ENCODE data around the gene IRF3.

IRF3 gene, protein sequence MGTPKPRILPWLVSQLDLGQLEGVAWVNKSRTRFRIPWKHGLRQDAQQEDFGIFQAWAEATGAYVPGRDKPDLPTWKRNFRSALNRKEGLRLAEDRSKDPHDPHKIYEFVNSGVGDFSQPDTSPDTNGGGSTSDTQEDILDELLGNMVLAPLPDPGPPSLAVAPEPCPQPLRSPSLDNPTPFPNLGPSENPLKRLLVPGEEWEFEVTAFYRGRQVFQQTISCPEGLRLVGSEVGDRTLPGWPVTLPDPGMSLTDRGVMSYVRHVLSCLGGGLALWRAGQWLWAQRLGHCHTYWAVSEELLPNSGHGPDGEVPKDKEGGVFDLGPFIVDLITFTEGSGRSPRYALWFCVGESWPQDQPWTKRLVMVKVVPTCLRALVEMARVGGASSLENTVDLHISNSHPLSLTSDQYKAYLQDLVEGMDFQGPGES

DNA sequence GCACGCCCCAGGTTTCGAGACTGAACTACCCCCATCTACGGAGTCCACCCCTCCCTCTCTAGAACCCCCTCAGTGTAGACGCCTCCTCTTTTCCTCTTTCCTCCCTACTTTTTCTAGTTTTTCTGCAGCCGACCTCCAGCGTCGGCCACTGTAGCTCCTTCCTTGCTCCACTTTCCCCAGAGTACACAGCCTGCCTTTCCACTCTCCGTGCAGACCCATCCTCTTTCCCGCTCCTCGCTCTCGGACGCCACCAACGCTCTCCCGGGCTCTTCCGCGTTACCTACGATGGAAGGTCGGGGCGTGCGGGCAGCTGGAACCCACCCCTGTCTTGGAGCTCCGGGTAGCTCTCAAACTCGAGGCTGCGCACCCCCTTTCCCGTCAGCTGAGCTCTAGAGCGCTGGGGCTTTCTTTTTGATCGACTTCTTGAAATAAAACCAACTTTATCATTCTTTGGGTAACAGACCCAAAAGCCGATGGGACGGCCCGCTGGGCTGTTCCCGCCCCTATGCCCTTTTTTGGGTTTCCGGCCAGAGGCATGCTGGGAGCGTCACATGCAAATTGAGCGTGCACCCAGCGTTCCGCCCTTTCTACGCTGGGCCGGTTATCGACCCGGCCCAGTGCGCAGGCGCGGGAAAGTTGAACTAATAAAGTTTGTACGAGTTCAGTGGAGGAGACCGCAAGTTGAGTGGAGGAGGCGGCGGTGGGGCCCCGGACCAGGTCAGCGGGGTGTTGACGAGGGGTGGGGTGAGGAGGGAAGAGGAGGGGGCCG is at the start of gene IRF3, which contains the start of gene BCL2L12:
TSS of gene IRF3 (minus strand) at position 507 of the 769 bp plus-strand sequence. CDS start 1,019 bp downstream, outside the sequence.
TSS of gene BCL2L12 (plus strand) at position 583 of the 769 bp plus-strand sequence. CDS start 760 bp downstream, outside the sequence.
- peak; percentile 98 for DNase-seq (ENCODE audit: low read depth)

- DNase-seq (ENCODE audit: low read depth), result no peak
These were observed 47.7 kb upstream of the IRF3 start for GRCh38 chr19:49713236-49713845.

GRCh38 chr19:49712397-49712859 is 46.8 kb upstream of the IRF3 start:
- DNase-seq (ENCODE audit: low read depth), result no peak

DNA sequence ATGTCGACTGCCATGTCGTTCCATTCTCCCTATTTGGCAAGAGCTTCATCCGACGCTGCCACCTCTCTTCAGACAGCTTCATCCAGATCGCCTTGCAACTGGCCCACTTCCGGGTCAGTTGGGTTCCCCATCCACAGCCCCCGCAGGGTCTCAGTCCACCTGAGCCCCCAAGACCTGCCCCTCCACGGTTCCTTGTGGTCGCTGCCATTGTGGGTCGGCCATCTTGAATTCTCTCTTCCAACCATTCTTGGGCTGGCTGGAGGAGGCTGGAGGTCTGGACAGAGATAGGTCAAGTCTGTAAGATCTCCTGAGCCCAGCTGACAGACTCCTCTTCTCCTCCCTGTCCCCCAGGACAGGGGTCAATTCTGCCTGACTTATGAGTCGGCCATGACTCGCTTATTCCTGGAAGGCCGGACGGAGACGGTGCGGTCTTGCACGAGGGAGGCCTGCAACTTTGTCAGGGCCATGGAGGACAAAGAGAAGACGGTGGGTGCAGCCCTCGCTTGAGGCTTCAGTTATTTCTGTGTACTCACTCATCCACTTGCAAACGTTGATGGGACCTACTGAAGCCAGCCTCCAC is 44.8 kb upstream of the IRF3 start:
- no peak for DNase-seq (ENCODE audit: low read depth)

DNA sequence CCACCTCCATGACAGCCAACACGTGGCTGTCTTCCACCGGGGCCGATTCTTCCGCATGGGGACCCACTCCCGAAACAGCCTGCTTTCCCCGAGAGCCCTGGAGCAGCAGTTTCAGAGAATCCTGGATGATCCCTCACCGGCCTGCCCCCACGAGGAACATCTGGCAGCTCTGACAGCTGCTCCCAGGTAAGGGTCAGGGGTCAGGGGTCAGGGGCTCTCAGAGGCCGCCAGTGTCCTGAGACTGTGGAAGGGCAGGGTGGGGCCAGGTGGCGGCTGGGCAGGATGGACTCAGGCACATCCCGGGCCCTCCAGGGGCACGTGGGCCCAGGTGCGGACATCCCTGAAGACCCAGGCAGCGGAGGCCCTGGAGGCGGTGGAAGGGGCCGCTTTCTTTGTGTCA is 40.3 kb upstream of the IRF3 start:
- no peak for DNase-seq (ENCODE audit: low read depth)

DNA sequence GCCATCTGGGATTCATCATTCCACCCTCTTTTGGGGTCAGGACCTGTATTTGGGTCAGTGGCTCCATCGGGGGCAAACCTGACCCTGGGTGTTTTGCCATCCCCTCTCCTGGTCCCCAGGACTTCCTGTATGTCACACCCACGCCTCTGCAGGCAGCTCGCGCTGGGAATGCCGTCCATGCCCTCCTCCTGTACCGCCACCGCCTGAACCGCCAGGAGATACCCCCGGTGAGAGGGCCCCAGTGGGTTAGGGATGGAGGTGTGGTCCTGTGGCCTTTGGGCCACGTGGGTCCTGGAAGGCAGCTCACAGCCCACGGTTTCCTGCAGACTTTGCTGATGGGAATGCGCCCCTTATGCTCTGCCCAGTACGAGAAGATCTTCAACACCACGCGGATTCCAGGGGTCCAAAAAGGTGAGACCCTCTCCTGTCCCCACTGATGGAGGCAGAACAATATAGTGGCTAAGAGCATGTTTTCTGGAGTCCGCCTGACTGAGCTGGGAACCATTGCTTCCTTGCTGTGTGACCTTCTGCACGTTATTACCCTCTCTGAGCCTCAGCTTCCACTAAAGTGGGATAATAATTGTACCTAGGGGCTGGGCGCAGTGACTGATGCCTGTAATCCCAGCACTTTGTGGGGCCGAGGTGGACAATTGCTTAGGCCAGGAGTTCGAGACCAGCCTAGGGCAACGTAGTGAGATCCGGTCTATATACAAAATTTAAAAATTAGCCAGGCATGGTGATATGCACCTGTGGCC is 39.4 kb upstream of the IRF3 start:
- DNase-seq (ENCODE audit: low read depth), result no peak

DNA sequence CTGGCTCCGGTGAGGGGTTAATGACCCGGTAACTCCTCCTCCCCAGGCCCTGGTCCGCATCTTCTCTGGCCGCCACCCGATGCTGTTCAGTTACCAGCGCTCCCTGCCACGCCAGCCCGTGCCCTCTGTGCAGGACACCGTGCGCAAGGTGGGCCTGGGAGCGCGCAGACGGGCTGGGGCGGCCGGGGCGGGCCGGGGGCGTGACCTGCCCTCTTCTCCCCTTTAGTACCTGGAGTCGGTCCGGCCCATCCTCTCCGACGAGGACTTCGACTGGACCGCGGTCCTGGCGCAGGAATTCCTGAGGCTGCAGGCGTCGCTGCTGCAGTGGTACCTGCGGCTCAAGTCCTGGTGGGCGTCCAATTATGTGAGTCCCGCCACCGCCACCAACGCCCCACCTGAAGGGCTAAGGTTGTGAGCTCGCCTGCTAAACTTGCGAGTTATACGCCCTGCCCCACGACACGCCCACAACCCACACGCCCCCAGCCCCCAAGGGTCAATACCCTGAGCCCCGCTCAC is 35.7 kb upstream of the IRF3 start:
- DNase-seq (ENCODE audit: low read depth), result no peak

DNA sequence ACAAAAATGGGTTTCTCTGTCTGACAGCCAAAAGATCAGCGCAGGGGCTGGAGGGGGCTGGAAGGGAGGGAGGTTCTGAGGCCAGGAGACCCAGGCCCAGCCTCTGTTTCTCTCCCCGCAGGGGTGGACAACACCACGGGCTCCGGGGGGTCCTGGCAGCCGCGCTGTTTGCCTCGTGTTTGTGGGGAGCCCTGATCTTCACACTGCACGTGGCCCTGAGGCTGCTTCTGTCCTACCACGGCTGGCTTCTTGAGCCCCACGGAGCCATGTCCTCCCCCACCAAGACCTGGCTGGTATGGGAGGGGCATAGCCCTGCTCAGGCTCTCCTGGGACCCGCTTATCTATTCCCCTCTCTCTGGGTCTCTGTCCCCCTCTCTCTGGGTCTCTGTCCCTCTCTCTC is 34.9 kb upstream of the IRF3 start:
- DNase-seq (ENCODE audit: low read depth), result no peak

DNA sequence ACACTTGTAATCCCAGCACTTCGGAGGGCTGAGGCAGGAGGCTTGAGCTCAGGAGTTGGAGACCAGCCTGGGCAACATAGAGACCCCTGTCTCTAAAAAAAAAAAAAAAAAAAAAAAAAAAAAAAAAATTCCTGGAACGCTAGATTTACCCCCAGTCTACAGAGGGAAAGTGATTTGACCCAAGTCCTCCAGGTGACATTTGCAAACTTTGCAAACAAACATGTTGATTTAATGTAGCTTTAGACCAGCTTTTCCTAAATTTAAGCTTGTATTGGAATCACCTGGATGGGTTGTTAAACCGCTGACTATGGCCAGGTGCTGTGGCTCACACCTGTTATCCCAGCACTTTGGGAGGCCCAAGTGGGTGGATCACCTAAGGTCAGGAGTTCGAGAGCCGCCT is 33.7 kb upstream of the IRF3 start:
- no peak for DNase-seq (ENCODE audit: low read depth)

DNA sequence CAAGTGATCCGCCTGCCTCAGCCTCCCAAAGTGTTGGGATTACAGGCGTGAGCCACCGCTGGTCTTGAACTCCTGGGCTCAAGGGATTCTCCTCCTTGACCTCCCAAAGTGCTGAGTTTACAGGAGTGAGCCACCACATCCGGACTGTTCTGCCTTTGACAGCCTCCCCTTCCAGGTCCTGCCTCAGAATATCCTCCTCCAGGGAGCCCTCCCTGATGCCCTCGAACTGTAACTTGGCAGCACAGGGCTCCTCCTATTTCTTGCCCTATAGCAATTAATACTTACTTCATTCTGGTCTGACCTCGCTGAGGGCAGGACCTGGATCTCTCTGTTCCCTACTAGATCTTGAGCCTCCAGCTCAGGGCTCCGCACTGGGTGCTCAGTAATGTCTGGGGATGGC is 31.2 kb upstream of the IRF3 start:
- no peak for DNase-seq (ENCODE audit: low read depth)

GRCh38 chr19:49696115-49696514 is 30.5 kb upstream of the IRF3 start:
- DNase-seq (ENCODE audit: low read depth), result no peak

- DNase-seq (ENCODE audit: low read depth), result no peak
These were observed 26.5 kb upstream of the IRF3 start for GRCh38 chr19:49692147-49692506.

GRCh38 chr19:49691243-49692146 is 25.8 kb upstream of the IRF3 start:
- no peak for DNase-seq (ENCODE audit: low read depth)

GRCh38 chr19:49690656-49691242 is 25.1 kb upstream of the IRF3 start, which contains the start of gene CPT1C:
CPT1C (plus strand) TSS chr19:49691116; CDS start chr19:49692253, 1,137 bp downstream.
- DNase-seq (ENCODE audit: low read depth), result peak; percentile 30

DNA sequence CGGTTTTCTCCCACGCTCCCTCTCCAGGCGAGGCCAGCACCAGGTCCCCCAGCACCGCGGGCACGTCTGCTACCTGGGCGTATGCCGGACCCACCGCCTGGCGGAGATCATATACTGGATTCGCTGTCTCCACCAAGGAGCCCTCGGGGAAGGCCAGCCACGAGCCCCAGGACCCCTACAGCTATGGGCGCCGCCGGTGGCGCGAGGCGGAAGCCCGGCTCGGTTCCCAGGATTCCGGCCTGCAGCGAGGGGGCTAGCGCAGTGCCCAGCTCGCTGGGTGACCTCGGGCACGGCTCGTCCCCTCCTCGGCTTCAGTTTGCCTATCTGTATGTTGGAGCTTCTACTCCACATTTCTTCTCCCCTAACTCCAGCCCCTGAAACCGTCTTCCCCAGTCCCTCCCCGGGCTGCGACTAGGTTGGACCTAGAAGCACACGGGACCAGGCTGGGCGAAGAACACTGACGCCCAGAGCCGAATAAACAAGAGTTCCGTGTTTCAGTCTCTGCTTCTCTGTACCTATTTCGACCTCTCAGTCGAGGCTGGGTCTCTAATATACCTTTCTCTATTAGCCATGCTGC is 24.5 kb upstream of the IRF3 start:
- DNase-seq (ENCODE audit: low read depth), result no peak

GRCh38 chr19:49689133-49690078 is 23.7 kb upstream of the IRF3 start, which contains the start of gene ADM5:
ADM5 (plus strand) TSS chr19:49689594; CDS start chr19:49689838, 244 bp downstream.
- DNase-seq (ENCODE audit: low read depth), result no peak

GRCh38 chr19:49688531-49689132 is 23.0 kb upstream of the IRF3 start:
- DNase-seq (ENCODE audit: low read depth), result no peak

All from stimulated activated CD8-positive, alpha-beta memory T cell treated with anti-CD3 and anti-CD28 coated beads, Interleukin-7, amount 100 ng/mL, for 24 hours (primary cell).